ENCODE results near the gene KIFAP3. TPM values are rescaled to one million over a fixed set of nuclear protein-coding genes. Genes with fewer than 3 reads are reported as not detected.

KIFAP3 gene
- total RNA-seq, 4 donors from 2014 or later, result 9.2 to 24.6 (median 15.5) TPM

DNA sequence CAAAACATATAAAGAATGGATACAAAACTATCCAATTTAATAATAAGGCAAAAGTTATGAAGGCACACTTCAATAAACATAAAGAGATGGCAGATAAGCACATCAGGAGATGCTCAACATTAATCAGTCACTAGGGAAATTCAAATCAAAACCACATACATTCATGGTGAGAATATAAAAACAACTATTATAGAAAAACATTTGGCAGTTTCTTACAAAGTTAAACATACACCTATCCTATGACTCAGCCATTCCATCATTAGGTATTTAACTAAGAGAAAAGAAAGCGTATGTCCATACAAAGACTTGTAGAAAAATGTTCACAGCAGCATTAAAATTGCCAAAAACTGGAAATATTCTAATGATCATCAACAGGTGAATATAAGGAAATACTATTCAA lies 44.3 kb downstream of the KIFAP3 start:
- peaks cover 0 to 36% (median 0%) of the 10 kb centered on the region in 3 donors for H3K36me3 ChIP-seq
- H3K9me3 ChIP-seq, result peaks cover 0 to 17% (median 0%) of the 10 kb centered on the region in 3 donors
- no peak overlapping the region for H3K27ac ChIP-seq
- no peak for DNase-seq
- H3K4me1 ChIP-seq, result no peaks in the 10 kb centered on the region
- no peak for TF ChIP-seq POLR2A (IDR thresholded peaks at IDR 0.05)
- TF ChIP-seq, protein P1, sequence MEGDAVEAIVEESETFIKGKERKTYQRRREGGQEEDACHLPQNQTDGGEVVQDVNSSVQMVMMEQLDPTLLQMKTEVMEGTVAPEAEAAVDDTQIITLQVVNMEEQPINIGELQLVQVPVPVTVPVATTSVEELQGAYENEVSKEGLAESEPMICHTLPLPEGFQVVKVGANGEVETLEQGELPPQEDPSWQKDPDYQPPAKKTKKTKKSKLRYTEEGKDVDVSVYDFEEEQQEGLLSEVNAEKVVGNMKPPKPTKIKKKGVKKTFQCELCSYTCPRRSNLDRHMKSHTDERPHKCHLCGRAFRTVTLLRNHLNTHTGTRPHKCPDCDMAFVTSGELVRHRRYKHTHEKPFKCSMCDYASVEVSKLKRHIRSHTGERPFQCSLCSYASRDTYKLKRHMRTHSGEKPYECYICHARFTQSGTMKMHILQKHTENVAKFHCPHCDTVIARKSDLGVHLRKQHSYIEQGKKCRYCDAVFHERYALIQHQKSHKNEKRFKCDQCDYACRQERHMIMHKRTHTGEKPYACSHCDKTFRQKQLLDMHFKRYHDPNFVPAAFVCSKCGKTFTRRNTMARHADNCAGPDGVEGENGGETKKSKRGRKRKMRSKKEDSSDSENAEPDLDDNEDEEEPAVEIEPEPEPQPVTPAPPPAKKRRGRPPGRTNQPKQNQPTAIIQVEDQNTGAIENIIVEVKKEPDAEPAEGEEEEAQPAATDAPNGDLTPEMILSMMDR (IDR thresholded peaks at IDR 0.05), result no peak
- no peak overlapping the region for H3K4me3 ChIP-seq
- intact Hi-C loops (cut with DNase I), result no loop called here
- WGBS, 2 donors, result 11 to 69% methylated on average over 1 of the region's 1 CpG
- no peaks in the 10 kb centered on the region for H3K27me3 ChIP-seq

DNA sequence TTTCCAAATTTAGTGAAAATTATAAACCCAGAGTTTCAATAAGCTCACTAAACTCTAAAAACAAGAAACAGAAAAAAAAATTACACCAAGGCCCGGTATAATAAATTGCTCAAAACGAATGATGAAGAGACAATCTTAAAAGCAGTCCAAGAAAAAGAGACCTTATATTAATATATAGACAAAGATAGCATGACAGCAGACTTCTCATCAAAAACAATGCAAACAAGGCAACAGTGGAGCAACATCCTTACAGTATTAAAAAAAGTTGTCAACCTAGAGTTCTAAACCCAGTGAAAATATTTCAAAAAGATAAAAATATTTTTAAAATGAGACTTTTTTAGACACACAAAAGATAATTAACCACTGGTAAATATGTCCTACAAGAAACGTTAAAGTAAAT lies 46.7 kb downstream of the KIFAP3 start:
- no peak overlapping the region for H3K27ac ChIP-seq
- TF ChIP-seq, protein P1 (IDR thresholded peaks at IDR 0.05), result no peak
- TF ChIP-seq POLR2A (IDR thresholded peaks at IDR 0.05), result no peak
- intact Hi-C loops (cut with DNase I), result no loop called here
- no peaks in the 10 kb centered on the region for H3K4me1 ChIP-seq
- 88 to 94% methylated on average over 3 of the region's 3 CpGs for WGBS, 2 donors
- H3K4me3 ChIP-seq, result no peak overlapping the region
- H3K9me3 ChIP-seq, result peaks cover 0 to 17% (median 0%) of the 10 kb centered on the region in 3 donors
- H3K27me3 ChIP-seq, result no peaks in the 10 kb centered on the region
- H3K36me3 ChIP-seq, result peaks cover 0 to 40% (median 0%) of the 10 kb centered on the region in 3 donors
- no peak for DNase-seq

DNA sequence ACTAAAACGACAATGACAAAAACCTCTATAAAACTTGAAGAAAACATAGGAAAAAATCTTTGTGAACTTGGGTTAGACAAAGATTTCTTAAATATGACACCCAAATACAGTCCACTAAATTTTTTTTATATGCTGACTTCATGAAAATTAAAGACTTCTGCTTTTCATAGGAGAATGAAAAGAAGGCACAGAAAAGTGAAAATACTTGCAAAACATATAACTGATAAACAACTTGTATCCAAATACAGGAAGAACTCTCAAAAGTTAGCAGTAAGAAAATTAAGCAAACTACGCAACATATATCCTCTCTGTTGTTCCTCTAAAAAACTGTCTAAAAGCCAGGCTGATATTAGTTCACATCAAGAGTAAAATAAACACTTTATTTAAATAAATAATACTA lies 53.6 kb downstream of the KIFAP3 start:
- H3K27me3 ChIP-seq, result no peaks in the 10 kb centered on the region
- no peak for DNase-seq
- WGBS, 2 donors, result 58 to 92% methylated on average over 2 of the region's 2 CpGs

DNA sequence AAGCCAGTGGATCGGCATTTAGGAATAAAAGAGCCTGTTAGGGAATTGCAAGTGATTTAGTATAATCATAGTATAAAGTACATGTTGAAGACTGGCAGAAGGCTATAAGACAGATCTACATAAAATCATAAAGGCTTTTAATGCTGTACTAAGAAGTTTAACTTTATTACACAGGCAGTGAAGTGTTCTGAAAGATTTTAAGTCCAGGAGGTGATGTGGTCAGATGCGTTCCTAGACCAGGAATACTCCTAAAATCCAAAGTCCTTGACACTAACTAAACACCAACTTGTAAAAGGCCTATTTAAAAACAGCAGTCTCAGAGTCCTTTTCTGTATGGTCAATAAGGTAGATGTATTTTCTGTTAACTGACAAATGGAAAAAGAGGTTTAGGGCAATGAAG lies 57.0 kb downstream of the KIFAP3 start:
- intact Hi-C loops (cut with DNase I), result no loop called here
- TF ChIP-seq POLR2A (IDR thresholded peaks at IDR 0.05), result no peak
- TF ChIP-seq, protein P1 (IDR thresholded peaks at IDR 0.05), result no peak
- Histone ChIP-seq H3K4me1 (no peaks in the 10 kb centered on the region), H3K9me3 (no peaks in the 10 kb centered on the region), H3K27me3 (no peaks in the 10 kb centered on the region), H3K4me3 (no peak overlapping the region), H3K27ac (no peak overlapping the region), H3K36me3 (peaks cover 0 to 42% (median 0%) of the 10 kb centered on the region in 3 donors)
- 91 to 100% methylated on average over 2 of the region's 2 CpGs for WGBS, 2 donors
- no peak for DNase-seq

More for the DNA sequence above, 53.6 kb downstream of the KIFAP3 start:
- TF ChIP-seq, protein P1 (IDR thresholded peaks at IDR 0.05), result no peak
- TF ChIP-seq POLR2A (IDR thresholded peaks at IDR 0.05), result no peak
- H3K4me1 ChIP-seq, result no peaks in the 10 kb centered on the region
- intact Hi-C loops (cut with DNase I), result no loop called here
- no peak overlapping the region for H3K27ac ChIP-seq
- no peak overlapping the region for H3K4me3 ChIP-seq
- peaks cover 0 to 43% (median 0%) of the 10 kb centered on the region in 3 donors for H3K36me3 ChIP-seq
- H3K9me3 ChIP-seq, result no peaks in the 10 kb centered on the region

DNA sequence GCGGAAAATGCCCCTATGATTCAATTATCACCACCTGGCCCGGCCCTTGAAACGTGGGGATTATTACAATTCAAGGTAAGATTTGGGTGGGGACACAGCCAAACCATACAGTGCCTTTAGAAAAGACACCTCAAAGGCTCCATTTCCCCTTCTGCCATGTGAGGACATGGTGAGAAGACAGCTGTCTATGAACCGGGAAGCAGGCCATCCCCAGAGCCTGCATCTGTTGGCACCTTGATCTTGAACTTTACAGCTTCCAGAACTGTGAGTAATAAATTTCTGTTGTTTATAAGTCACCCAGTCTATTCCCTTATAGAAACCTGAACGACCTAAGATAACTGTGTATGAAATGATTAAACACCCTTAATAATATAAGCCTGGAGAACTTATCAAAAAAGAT lies 61.6 kb downstream of the KIFAP3 start:
- intact Hi-C loops (cut with DNase I), result no loop called here
- WGBS, 2 donors, result 83 to 89% methylated on average over 5 of the region's 5 CpGs

More for the DNA sequence above, 61.6 kb downstream of the KIFAP3 start:
- no peaks in the 10 kb centered on the region for H3K4me1 ChIP-seq
- TF ChIP-seq, protein P1 (IDR thresholded peaks at IDR 0.05), result no peak
- no peak for TF ChIP-seq POLR2A (IDR thresholded peaks at IDR 0.05)
- no peak overlapping the region for H3K27ac ChIP-seq
- H3K36me3 ChIP-seq, result peaks cover 0 to 35% (median 0%) of the 10 kb centered on the region in 3 donors
- H3K9me3 ChIP-seq, result no peaks in the 10 kb centered on the region
- H3K27me3 ChIP-seq, result no peaks in the 10 kb centered on the region
- no peak overlapping the region for H3K4me3 ChIP-seq
- no peak for DNase-seq

All from esophagus squamous epithelium (tissue), 5 donors.